Left ventricle myocardium inferior (tissue), 1 donor: ENCODE measurements around the gene PSMB7. TPM values are rescaled to one million over a fixed set of nuclear protein-coding genes. Genes with fewer than 3 reads are reported as not detected.

Source experiments
- DNase-seq: peaks from one replicate; pipeline ENCODE4 v3.0.0-alpha.2; 2020
- H3K27ac ChIP-seq: fragments of 200-600 bp; replicated peaks from 2 replicates; pipeline ENCODE4 v1.8.0; 2021
- H3K27me3 ChIP-seq: fragments of 200-600 bp; 2 replicates; pipeline ENCODE4 v1.8.0; 2021; ENCODE audit warnings: low read depth
- H3K36me3 ChIP-seq: fragments of 200-600 bp; 2 replicates; pipeline ENCODE4 v1.8.0; 2021
- H3K4me1 ChIP-seq: fragments of 200-600 bp; 2 replicates; pipeline ENCODE4 v1.8.0; 2021
- H3K4me3 ChIP-seq: fragments of 200-600 bp; 2 replicates; pipeline ENCODE4 v1.8.0; 2021; ENCODE audit warnings: mild to moderate bottlenecking, moderate library complexity
- H3K9me3 ChIP-seq: fragments of 200-600 bp; replicated peaks from 2 replicates; pipeline ENCODE4 v1.8.0; 2021
- CTCF ChIP-seq: fragments of 200-600 bp; IDR thresholded peaks from 2 replicates; pipeline ENCODE4 v1.8.0; 2021; ENCODE audit warnings: antibody characterized with exemption, mild to moderate bottlenecking, borderline replicate concordance
- intact Hi-C: fragments of 100-400 bp; cut with micrococcal nuclease; formaldehyde crosslinking; loops from one replicate; pipeline ENCODE4 v1.11.0; 2022
- total RNA-seq: library from RNA; stranded (reverse); fragmentation: NEBNext Ultra II Directional; extraction: Animal tissue kit (Norgen Biotek cat#: 25700); gene quantifications from one replicate; pipeline ENCODE4 v1.2.1, GENCODE V29; 2021
- donor health status: DM: no; HTN: yes; CAD: no; lungs with severe emphysema.

PSMB7 gene
- total RNA-seq, 1 donor from 2014 or later = 159 TPM

GRCh38 chr9:124312290-124313265 is 102.7 kb downstream of the PSMB7 start:
- Histone ChIP-seq H3K27me3 (no peaks in the 10 kb centered on the region), H3K27ac (no peak overlapping the region), H3K36me3 (peaks cover 15% of the 10 kb centered on the region), H3K9me3 (no peaks in the 10 kb centered on the region), H3K4me1 (no peaks in the 10 kb centered on the region), H3K4me3 (no peak overlapping the region)
- DNase-seq = no peak
- no peak for TF ChIP-seq CTCF
- intact Hi-C loops = no loop called here

GRCh38 chr9:124311283-124311682 is 104.0 kb downstream of the PSMB7 start:
- no peak for TF ChIP-seq CTCF
- DNase-seq = no peak
- no peaks in the 10 kb centered on the region for H3K27me3 ChIP-seq
- H3K27ac ChIP-seq = no peak overlapping the region
- intact Hi-C loops = no loop called here
- no peak overlapping the region for H3K4me3 ChIP-seq
- no peaks in the 10 kb centered on the region for H3K9me3 ChIP-seq
- H3K36me3 ChIP-seq = peaks cover 15% of the 10 kb centered on the region
- H3K4me1 ChIP-seq = no peaks in the 10 kb centered on the region

- no peak for TF ChIP-seq CTCF
- no peak overlapping the region for H3K27ac ChIP-seq
- peaks cover 8% of the 10 kb centered on the region for H3K36me3 ChIP-seq
- no peaks in the 10 kb centered on the region for H3K9me3 ChIP-seq
- intact Hi-C loops = no loop called here
- no peaks in the 10 kb centered on the region for H3K4me1 ChIP-seq
- H3K27me3 ChIP-seq = no peaks in the 10 kb centered on the region
- DNase-seq = no peak
- H3K4me3 ChIP-seq = no peak overlapping the region
These were observed 105.6 kb downstream of the PSMB7 start for GRCh38 chr9:124309667-124310084.

- no peak overlapping the region for H3K4me3 ChIP-seq
- no peak for DNase-seq
- H3K9me3 ChIP-seq = no peaks in the 10 kb centered on the region
- no peaks in the 10 kb centered on the region for H3K4me1 ChIP-seq
- no peak for TF ChIP-seq CTCF
- no peak overlapping the region for H3K27ac ChIP-seq
- peaks cover 3% of the 10 kb centered on the region for H3K36me3 ChIP-seq
- intact Hi-C loops = no loop called here
- H3K27me3 ChIP-seq = no peaks in the 10 kb centered on the region
These were observed 106.4 kb downstream of the PSMB7 start for GRCh38 chr9:124308606-124309491.

GRCh38 chr9:124307379-124308030 is 107.7 kb downstream of the PSMB7 start:
- intact Hi-C loops = no loop called here
- H3K36me3 ChIP-seq = no peaks in the 10 kb centered on the region

More at GRCh38 chr9:124307379-124308030, 107.7 kb downstream of the PSMB7 start:
- Histone ChIP-seq H3K4me3 (no peak overlapping the region), H3K27me3 (no peaks in the 10 kb centered on the region), H3K4me1 (no peaks in the 10 kb centered on the region), H3K9me3 (no peaks in the 10 kb centered on the region), H3K27ac (no peak overlapping the region)
- no peak for DNase-seq
- TF ChIP-seq CTCF = no peak
